ENCODE data around the gene PRAMEF9.

PRAMEF9 gene

DNA sequence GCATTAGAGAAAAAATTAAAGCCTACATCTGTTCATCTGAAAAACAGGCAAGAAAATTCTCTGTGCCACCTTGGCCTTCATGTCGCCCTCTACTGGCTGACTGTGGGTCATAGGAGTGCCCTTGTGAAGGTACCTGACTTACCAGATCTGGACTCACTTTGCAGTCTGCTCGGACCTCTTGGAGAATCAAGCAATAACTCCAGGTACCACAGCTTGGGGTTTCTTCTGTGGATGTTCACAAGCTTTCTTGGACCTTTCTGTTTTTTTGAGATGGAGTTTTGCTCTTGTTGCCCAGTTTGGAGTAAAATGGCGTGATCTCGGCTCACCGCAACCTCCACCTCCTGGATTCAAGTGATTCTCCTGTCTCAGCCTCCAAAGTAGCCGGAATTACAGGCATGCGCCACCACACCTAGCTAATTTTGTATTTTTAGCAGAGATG, 56.7 kb downstream of the PRAMEF9 start:
- H3K4me3 ChIP-seq (ENCODE audit: low read depth, low read length), result no peak overlapping the region
- no peak overlapping the region for H3K9ac ChIP-seq (ENCODE audit: low read length)
- peaks cover 6% of the 10 kb centered on the region; the same call in 1 of the 2 replicates for H3K27me3 ChIP-seq (ENCODE audit: control insufficient read depth, insufficient read depth, low read length)
- H3K36me3 ChIP-seq (ENCODE audit: control insufficient read depth, insufficient read depth, low read length), result no peaks in the 10 kb centered on the region
- H3K4me1 ChIP-seq (ENCODE audit: control insufficient read depth, insufficient read depth, low read length), result no peaks in the 10 kb centered on the region
- H3K27ac ChIP-seq (ENCODE audit: low read depth, low read length), result no peak overlapping the region
- H3K9me3 ChIP-seq (ENCODE audit: control insufficient read depth, insufficient read depth, low read depth, low read length), result peaks cover 48% of the 10 kb centered on the region; the same call in 1 of the 2 replicates

Data from HUES6 (cell line).